ENCODE results near the gene IFITM2.

IFITM2 gene

GRCh38 chr11:297586-298405, 9.8 kb upstream of the IFITM2 start:
- H3K27ac ChIP-seq = no peak overlapping the region
- TF ChIP-seq ZFX (IDR thresholded peaks at IDR 0.05) (no peak), CTCF (conservative IDR thresholded peaks at IDR 0.05) (no peak)

GRCh38 chr11:298406-299065, 9.1 kb upstream of the IFITM2 start:
- TF ChIP-seq CTCF (conservative IDR thresholded peaks at IDR 0.05) (no peak), ZFX (IDR thresholded peaks at IDR 0.05) (no peak)
- no peak overlapping the region for H3K27ac ChIP-seq

- no peak within 1 kb of the TSS for H3K27ac ChIP-seq
- TF ChIP-seq CTCF (conservative IDR thresholded peaks at IDR 0.05) (no peak), ZFX (IDR thresholded peaks at IDR 0.05) (no peak)
Observed at GRCh38 chr11:299081-299891, 8.3 kb upstream of the IFITM2 start, which contains the start of gene IFITM5. IFITM5 (minus strand) TSS chr11:299526; CDS start chr11:299490, 36 bp downstream.

GRCh38 chr11:299951-300735, 7.5 kb upstream of the IFITM2 start:
- TF ChIP-seq ZFX (IDR thresholded peaks at IDR 0.05) (no peak), CTCF (conservative IDR thresholded peaks at IDR 0.05) (no peak)
- H3K27ac ChIP-seq = no peak overlapping the region

- H3K27ac ChIP-seq = no peak overlapping the region
- TF ChIP-seq CTCF (conservative IDR thresholded peaks at IDR 0.05) (no peak), ZFX (IDR thresholded peaks at IDR 0.05) (no peak)
Observed at GRCh38 chr11:303363-303762, 4.3 kb upstream of the IFITM2 start.

- H3K27ac ChIP-seq = no peak overlapping the region
- TF ChIP-seq CTCF (conservative IDR thresholded peaks at IDR 0.05) = no peak
- no peak for TF ChIP-seq ZFX (IDR thresholded peaks at IDR 0.05)
Observed at GRCh38 chr11:304061-304506, 3.5 kb upstream of the IFITM2 start.

All from C4-2B (cell line).